Erythroblast (primary cell): ENCODE data around the gene KIAA1958.

Source experiments
- GATA1 ChIP-seq: IDR thresholded peaks from 2 replicates; pipeline ENCODE4 v1.6.1; 2011; ENCODE audit warnings: low read depth, mild to moderate bottlenecking, control low read depth, low read length, moderate library complexity
- POLR2A ChIP-seq: IDR thresholded peaks from 2 replicates; pipeline ENCODE4 v1.6.1; 2011; ENCODE audit warnings: mild to moderate bottlenecking, low read length

DNA sequence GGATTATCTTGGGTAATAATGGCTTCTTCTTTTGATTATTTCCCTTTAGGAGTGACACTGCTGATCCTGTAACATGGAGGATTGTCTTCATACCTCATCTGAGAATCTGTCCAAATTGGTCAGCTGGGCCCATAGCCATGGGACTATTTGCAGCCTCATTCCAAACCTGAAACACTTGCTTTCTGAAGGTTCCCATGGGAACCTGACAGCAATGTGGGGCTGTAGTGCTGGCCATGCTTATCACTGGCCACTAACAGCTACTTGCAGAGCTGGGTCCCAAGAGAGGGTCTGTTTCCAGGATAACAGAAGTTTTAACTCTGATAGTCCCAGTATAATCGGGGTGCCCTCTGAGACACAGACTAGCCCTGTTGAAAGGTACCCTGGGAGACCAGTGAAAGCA, 87.4 kb downstream of the KIAA1958 start:
- no peak for TF ChIP-seq POLR2A
- TF ChIP-seq GATA1: no peak
